Motor neuron (in vitro differentiated cells): ENCODE results near the gene PRIMA1. TPM values are rescaled to one million over a fixed set of nuclear protein-coding genes. Genes with fewer than 3 reads are reported as not detected.

ENCODE experiments used
- ATAC-seq, 8 experiments: fragments of 200-7000 bp; cut with Tn5 transposase; replicated peaks in 6 of 8; 2 replicates each; pipeline ENCODE4 v1.8.0; 2021; ENCODE audit warnings: mild to moderate bottlenecking in 8 of 8, moderate library complexity in 8 of 8
- H3K27ac ChIP-seq, 2 donors: fragments of 250-450 bp; sonication (Bioruptor Pico); 2 replicates each; pipeline ENCODE4 v1.9.0; 2021; ENCODE audit warnings: antibody characterized with exemption in 2 of 2, mild to moderate bottlenecking in 2 of 2, moderate library complexity in 1 of 2
- H3K4me1 ChIP-seq, 2 donors: fragments of 250-450 bp; sonication (Bioruptor Pico); replicated peaks in 1 of 2; 2 replicates each; pipeline ENCODE4 v1.6.1; 2021; ENCODE audit warnings: antibody characterized with exemption in 2 of 2, mild to moderate bottlenecking in 2 of 2, moderate library complexity in 1 of 2
- H3K4me3 ChIP-seq, 5 donors: fragments of 250-450 bp; sonication (Bioruptor Pico); 2 replicates each; pipeline ENCODE4 v1.9.0; 2021; ENCODE audit warnings: antibody characterized with exemption in 5 of 5, mild to moderate bottlenecking in 5 of 5, moderate library complexity in 4 of 5
- WGBS, 10 experiments: fragments of 450-650 bp; shearing (Covaris generic); methylation state at CpG; one replicate each; pipeline ENCODE4 v1.0.0; 2022; 5-methylcytosine and 5-hydroxymethylcytosine counted together
- in situ Hi-C, 9 experiments: fragments of 400-800 bp; cut with MboI; loops; one replicate each; pipeline ENCODE4 v1.15.0; 2021; ENCODE audit warnings: low sequenced_read_pairs in 9 of 9, low pct_unique_long_range_greater_than_20kb in 2 of 9; ENCODE audit not compliant: unreplicated experiment in 9 of 9
- total RNA-seq, 8 experiments: library from RNA; unstranded; fragments of 300-600 nt; gene quantifications; 2 replicates each; pipeline versions ENCODE4 v1.2.3 to v1.2.4, GENCODE V29; 2022

The PRIMA1 gene
- total RNA-seq, 8 experiments from 2014 or later, result 0.15 to 2.5 (median 1.5) TPM

DNA sequence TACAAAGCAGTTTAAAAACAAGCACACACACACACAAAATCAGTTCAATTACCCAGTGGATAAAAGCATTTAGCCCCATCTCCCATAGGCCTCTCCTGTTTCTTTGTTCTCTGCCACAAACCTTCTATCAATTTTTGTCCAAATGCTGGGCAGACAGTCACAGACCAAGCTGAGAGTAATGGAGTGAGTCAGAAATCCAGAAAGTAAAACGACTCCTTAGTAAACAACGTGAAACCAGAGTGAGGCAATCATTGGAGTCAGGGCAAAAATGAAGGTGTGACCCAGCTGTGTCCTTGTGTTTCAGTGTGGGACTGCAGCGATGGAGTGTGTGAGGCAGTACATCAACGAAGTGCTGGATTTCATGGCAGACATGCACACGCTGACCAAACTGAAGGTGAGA is 102.0 kb downstream of the PRIMA1 start:
- no peak overlapping the region for H3K4me3 ChIP-seq
- in situ Hi-C loops, result no loop called here
- ATAC-seq, result peak in 5 of 8 experiments; percentile 60 to 73 (median 70)
- H3K4me1 ChIP-seq, result peaks cover 10 to 20% of the 10 kb centered on the region in 2 donors
- no peak overlapping the region for H3K27ac ChIP-seq
- WGBS, 10 experiments, result 20 to 100% (median 60%) methylated on average over 1 to 5 of the region's 5 CpGs; no CpG with 5 or more reads in 3 of the 10 experiments

DNA sequence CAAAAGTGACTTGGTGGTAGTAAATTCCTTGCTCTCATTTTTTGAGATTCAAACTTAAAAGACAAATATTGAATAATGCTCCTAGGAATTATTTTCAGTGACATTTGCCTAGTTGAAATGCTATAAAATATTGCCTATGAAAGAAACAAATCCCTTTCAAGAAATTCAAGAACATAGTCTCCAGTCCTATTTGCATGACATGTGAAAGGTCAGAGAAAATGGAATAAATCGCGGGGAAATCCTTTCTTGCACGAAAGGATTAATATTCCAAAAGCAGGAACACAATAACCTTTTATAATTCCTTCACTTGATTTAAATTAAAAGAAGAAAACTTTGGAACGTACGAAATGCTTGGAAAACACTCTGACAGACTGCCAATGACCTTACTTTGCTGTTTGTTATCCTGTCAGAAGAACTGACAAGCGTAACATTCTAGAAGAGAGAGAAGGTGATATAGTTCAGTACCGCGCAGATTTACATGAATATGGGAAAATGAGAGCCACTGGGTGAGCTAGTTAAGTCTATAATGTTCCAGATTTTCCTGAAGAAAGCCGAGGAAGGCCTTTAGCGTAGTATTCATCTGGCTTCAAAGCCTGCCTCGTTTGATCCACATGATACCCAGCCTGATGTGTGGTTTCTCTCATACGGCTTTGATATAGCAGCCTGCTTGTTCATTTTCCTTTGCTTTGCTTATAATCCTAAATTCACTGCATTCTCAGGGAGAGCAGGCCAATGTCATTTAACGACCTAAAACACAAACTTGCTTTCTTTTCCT is 103.0 kb downstream of the PRIMA1 start:
- no peak for ATAC-seq
- Histone ChIP-seq H3K4me3 (no peak overlapping the region), H3K4me1 (peaks cover 10 to 20% of the 10 kb centered on the region in 2 donors), H3K27ac (no peak overlapping the region)
- in situ Hi-C loops, result no loop called here
- 22 to 81% (median 72%) methylated on average over 1 to 13 of the region's 13 CpGs for WGBS, 10 experiments

DNA sequence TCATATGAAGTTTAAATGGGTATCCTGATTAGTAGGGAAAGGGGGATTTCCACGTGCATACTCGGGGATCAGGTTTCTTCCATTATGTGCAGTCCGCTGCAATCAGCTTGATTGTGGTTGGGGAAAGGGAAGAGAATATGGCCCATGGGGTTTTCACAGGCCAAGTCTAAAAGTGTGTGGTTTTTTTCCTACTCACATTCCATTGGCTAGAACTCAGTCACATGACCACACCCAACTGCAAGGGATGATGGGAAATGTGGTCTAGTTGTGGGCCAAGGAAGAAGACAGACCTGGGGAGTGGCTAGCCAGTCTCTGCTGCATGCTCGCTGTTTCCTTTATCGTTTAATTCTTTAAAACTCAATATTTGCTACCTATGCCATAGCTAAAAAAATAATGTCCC is 105.1 kb downstream of the PRIMA1 start:
- in situ Hi-C loops, result no loop called here
- peaks cover 10 to 20% of the 10 kb centered on the region in 2 donors for H3K4me1 ChIP-seq
- no peak for ATAC-seq
- WGBS, 10 experiments, result 25 to 100% (median 74%) methylated on average over 2 to 5 of the region's 5 CpGs
- no peak overlapping the region for H3K4me3 ChIP-seq
- no peak overlapping the region for H3K27ac ChIP-seq

DNA sequence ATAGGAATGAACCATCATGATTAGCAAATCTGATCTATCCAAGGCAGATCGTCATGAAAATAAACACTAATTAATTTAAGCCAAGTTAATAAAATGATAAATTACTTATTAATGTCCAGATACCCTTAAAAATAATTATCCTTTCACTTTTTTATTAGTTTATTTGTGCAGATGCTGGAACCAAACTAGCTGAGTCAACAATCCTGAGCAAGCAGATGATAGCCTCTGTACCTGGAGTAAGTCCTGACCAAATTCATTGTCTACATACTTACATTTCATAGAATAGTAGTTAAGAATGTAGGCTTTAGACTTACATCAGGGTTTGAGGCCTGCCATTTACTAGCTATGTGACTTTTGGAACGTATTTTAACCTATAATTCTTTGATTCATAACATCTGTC is 105.8 kb downstream of the PRIMA1 start:
- Histone ChIP-seq H3K27ac (no peak overlapping the region), H3K4me1 (peaks cover 10 to 20% of the 10 kb centered on the region in 2 donors), H3K4me3 (no peak overlapping the region)
- ATAC-seq, result no peak
- WGBS, 10 experiments, result 17 to 100% (median 60%) methylated on average over 1 to 2 of the region's 2 CpGs; no CpG with 5 or more reads in 1 of the 10 experiments
- in situ Hi-C loops, result no loop called here

DNA sequence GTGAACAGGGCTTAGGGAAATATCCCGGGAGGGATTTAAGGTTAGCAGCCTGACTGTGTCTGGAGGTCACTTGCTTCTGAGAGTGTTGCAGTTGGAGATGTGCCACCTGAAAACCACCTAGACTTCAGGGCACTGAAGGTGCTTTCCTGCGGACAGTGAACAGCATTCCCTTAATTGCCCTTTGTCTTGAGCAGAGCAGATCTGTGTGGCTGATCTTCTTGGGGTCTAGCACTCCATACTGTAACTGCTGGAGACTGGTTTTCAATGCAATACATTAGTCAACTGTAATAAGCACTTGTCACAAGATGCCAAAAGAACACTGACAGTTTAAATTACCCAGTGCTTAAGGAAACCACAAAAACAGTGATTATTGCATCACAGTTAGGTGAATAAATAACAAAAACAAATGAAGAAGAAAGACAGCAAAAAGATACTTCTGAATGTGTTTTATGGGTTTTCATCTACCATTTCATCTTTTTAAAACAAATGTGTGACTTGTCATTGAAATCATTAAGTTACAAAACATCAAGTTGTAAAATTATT is 111.8 kb downstream of the PRIMA1 start:
- no peak for ATAC-seq
- Histone ChIP-seq H3K4me1 (no peaks in the 10 kb centered on the region), H3K4me3 (no peak overlapping the region), H3K27ac (no peak overlapping the region)
- in situ Hi-C loops, result no loop called here
- WGBS, 10 experiments, result 29 to 100% (median 59%) methylated on average over 1 to 2 of the region's 2 CpGs; no CpG with 5 or more reads in 4 of the 10 experiments

DNA sequence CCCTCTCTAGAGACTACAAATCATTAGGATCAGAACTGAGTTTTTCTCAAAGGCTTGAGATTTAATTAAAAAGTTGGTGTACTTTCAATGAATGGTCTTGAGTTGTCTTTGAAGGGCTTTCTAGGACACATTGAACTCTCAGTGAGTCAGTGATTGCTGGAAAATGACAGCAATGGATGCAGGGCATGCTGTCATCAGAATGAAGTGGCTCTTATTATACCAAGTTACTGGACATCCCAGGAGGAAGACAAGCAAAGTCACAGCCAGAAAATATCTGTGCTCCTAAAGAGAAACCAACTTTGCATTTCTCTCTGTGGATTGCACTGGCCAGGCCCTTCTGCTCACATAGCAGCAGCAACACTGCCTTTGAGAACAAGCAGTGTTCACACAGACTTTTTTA is 112.6 kb downstream of the PRIMA1 start:
- no peak for ATAC-seq
- in situ Hi-C loops, result no loop called here
- Histone ChIP-seq H3K27ac (no peak overlapping the region), H3K4me3 (no peak overlapping the region), H3K4me1 (no peaks in the 10 kb centered on the region)

DNA sequence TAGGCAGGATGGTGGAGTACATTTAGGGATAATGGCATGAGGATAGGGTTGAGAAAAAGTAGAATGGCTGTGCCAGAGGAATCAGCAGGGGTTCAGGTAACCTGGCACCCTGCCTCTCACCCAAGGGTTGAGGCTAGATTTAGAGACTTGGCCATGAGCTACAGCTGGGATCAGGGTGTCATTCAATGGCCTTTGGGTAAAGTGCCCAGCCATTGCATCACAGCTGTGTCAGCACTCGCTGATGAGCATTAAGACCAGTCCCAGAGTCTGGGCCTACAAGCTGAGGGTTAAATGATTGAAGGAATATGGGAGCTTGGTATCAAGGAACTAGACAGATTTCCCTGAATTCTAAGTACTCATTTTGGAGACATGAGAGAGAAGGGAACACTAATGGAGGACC is 113.9 kb downstream of the PRIMA1 start:
- no peak overlapping the region for H3K27ac ChIP-seq
- WGBS, 10 experiments, result 80 to 100% methylated on average over 1 of the region's 1 CpG; no CpG with 5 or more reads in 8 of the 10 experiments
- no peak for ATAC-seq
- H3K4me1 ChIP-seq, result no peaks in the 10 kb centered on the region
- in situ Hi-C loops, result loop anchor here in 5 of 9 experiments (25.0 kb wide), 2 partner anchors 213 to 238 kb away; no protein-coding TSS in a partner anchor
- no peak overlapping the region for H3K4me3 ChIP-seq

DNA sequence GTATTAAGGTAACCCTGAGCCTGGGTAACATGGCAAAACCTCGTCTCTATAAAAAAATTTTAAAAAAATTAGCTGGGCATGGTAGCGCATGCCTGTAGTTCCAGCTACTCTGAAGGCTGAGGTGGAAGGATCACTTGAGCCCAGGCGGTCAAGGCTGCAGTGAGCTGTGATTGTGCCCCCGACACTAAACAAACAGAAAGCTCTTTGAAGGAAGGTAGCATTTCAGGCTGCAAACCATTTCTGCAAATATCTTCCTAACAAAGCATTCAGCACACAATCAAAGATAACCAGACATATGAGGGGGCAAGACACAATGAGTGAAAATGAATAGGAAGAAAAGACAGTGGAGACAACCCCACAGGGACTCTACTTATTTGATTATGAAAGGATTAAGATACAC is 118.7 kb downstream of the PRIMA1 start:
- H3K27ac ChIP-seq, result no peak overlapping the region
- WGBS, 10 experiments, result 42 to 100% (median 79%) methylated on average over 1 to 4 of the region's 4 CpGs; no CpG with 5 or more reads in 2 of the 10 experiments
- H3K4me3 ChIP-seq, result no peak overlapping the region
- in situ Hi-C loops, result loop anchor here in 5 of 9 experiments (25.0 kb wide), 2 partner anchors 218 to 243 kb away; no protein-coding TSS in a partner anchor
- no peak for ATAC-seq
- H3K4me1 ChIP-seq, result no peaks in the 10 kb centered on the region

Other genes with a start within 250 kb of the PRIMA1 start
- 10 to 100 TPM in 2 of 8 experiments, 1 to 10 TPM in 3, not detected in 3; 8.9 to 29.9 (median 9.9) TPM for gene FAM181A, start 138.9 kb upstream of the PRIMA1 start, total RNA-seq
- gene ASB2, start 188.1 kb upstream of the PRIMA1 start, total RNA-seq, result 1 to 10 TPM in 3 of 8 experiments, under 1 TPM in 5; 0.07 to 2.1 (median 0.76) TPM
- gene CCDC197, start 208.8 kb upstream of the PRIMA1 start, total RNA-seq, result under 1 TPM in 2 of 8 experiments, not detected in 6; 0.08 to 0.66 TPM
- gene OTUB2, start 237.9 kb upstream of the PRIMA1 start, total RNA-seq, result 1 to 10 TPM in 7 of 8 experiments, under 1 TPM in 1; 0.81 to 5.5 (median 3.9) TPM